ENCODE results near the gene PGM2L1.

DNA sequence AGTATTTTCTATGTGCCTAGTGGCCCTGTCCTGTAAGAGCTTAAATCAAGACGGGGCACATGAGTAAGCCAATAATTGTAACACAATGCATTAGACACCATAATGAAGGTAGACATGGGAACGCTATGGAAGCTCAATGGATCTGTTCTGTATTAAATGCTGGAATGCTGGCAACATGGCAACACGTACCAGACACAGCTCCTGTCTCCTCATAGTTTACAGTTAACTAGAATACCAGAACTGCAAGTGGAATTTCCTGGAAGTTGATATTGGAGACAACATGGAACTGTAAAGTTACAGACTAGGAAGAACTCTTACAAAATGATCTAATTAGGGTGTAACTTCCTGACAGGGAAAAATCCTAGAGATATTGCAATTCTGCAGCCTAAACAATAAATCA, 99.2 kb downstream of the PGM2L1 start:
- TF ChIP-seq, protein P1, sequence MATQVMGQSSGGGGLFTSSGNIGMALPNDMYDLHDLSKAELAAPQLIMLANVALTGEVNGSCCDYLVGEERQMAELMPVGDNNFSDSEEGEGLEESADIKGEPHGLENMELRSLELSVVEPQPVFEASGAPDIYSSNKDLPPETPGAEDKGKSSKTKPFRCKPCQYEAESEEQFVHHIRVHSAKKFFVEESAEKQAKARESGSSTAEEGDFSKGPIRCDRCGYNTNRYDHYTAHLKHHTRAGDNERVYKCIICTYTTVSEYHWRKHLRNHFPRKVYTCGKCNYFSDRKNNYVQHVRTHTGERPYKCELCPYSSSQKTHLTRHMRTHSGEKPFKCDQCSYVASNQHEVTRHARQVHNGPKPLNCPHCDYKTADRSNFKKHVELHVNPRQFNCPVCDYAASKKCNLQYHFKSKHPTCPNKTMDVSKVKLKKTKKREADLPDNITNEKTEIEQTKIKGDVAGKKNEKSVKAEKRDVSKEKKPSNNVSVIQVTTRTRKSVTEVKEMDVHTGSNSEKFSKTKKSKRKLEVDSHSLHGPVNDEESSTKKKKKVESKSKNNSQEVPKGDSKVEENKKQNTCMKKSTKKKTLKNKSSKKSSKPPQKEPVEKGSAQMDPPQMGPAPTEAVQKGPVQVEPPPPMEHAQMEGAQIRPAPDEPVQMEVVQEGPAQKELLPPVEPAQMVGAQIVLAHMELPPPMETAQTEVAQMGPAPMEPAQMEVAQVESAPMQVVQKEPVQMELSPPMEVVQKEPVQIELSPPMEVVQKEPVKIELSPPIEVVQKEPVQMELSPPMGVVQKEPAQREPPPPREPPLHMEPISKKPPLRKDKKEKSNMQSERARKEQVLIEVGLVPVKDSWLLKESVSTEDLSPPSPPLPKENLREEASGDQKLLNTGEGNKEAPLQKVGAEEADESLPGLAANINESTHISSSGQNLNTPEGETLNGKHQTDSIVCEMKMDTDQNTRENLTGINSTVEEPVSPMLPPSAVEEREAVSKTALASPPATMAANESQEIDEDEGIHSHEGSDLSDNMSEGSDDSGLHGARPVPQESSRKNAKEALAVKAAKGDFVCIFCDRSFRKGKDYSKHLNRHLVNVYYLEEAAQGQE (IDR thresholded peaks at IDR 0.05; ENCODE audit: low read depth) = no peak
- TF ChIP-seq CREB1 (IDR thresholded peaks at IDR 0.05; ENCODE audit: low read depth) (no peak), FOXM1 (IDR thresholded peaks at IDR 0.05; ENCODE audit: borderline replicate concordance, low read depth) (no peak)
- TF ChIP-seq, protein P2, sequence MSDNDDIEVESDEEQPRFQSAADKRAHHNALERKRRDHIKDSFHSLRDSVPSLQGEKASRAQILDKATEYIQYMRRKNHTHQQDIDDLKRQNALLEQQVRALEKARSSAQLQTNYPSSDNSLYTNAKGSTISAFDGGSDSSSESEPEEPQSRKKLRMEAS (IDR thresholded peaks at IDR 0.05) = no peak
